H1 (cell line): ENCODE data around the gene SLC35G4. TPM values are rescaled to one million over a fixed set of nuclear protein-coding genes. Genes with fewer than 3 reads are reported as not detected.

Experiments used
- CTCF ChIA-PET: fragments of 300-600 bp; sonication (Branson Sonifier 250); formaldehyde crosslinking; loops from one replicate; lab custom pipeline; 2021; ENCODE audit not compliant: partially characterized antibody; lab: Charles Lee
- POLR2A ChIA-PET: fragments of 300-600 bp; sonication (Branson Sonifier 250); formaldehyde crosslinking; loops from one replicate; lab custom pipeline; 2021; ENCODE audit warnings: inconsistent platforms; ENCODE audit not compliant: partially characterized antibody; lab: Charles Lee
- DNase-seq, 2 experiments: peaks; one replicate each; pipeline versions ENCODE4 v3.0.0 to v3.0.0-alpha.2; 2010 to 2022; ENCODE audit warnings: low spot score in 2 of 2, low read depth in 1 of 2, mixed read lengths in 1 of 2
- FAIRE-seq: peaks from 2 replicates; lab custom pipeline; 2011; peaks lifted over from hg19 to GRCh38; lab: Jason Lieb, UNC
- H2AFZ ChIP-seq: 2 replicates; pipeline ENCODE4 v1.8.1; 2012; ENCODE audit warnings: low read length, inconsistent platforms
- H2AK5ac ChIP-seq: 2 replicates; pipeline ENCODE4 v1.6.1; 2013; ENCODE audit warnings: low read depth, low read length
- H2BK120ac ChIP-seq: replicated peaks from 2 replicates; pipeline ENCODE3; 2013; ENCODE audit warnings: low read depth, low read length, inconsistent platforms
- H2BK12ac ChIP-seq: 2 replicates; pipeline ENCODE4 v1.6.1; 2013; ENCODE audit warnings: low read depth, low read length
- H2BK15ac ChIP-seq: 2 replicates; pipeline ENCODE4 v1.6.1; 2013; ENCODE audit warnings: low read length
- H2BK20ac ChIP-seq: 2 replicates; pipeline ENCODE4 v1.6.1; 2013; ENCODE audit warnings: low read length
- H2BK5ac ChIP-seq: 2 replicates; pipeline ENCODE4 v1.6.1; 2013; ENCODE audit warnings: low read depth, low read length
- H3K14ac ChIP-seq: 2 replicates; pipeline ENCODE4 v1.6.1; 2013; ENCODE audit warnings: inconsistent platforms; ENCODE audit not compliant: insufficient read length
- H3K18ac ChIP-seq: 2 replicates; pipeline ENCODE4 v1.6.1; 2013; ENCODE audit warnings: low read length; ENCODE audit errors: extremely low read depth
- H3K23ac ChIP-seq: 2 replicates; pipeline ENCODE4 v1.6.1; 2013; ENCODE audit warnings: inconsistent platforms; ENCODE audit not compliant: insufficient read length
- H3K23me2 ChIP-seq: 2 replicates; pipeline ENCODE4 v1.6.1; 2013; ENCODE audit warnings: low read depth, low read length
- H3K27ac ChIP-seq: 2 replicates; pipeline ENCODE4 v1.6.1; 2011; ENCODE audit warnings: low read depth, low read length, inconsistent platforms
- H3K27me3 ChIP-seq, 4 experiments: replicated peaks in 1 of 4; 1 replicate in 1 of 4; 2 replicates in 3 of 4; pipeline versions ENCODE4 v1.6.1 to v1.8.1; 2011 to 2013; ENCODE audit warnings: low read length in 3 of 4, mild to moderate bottlenecking in 3 of 4, inconsistent platforms in 2 of 4, mixed read lengths in 2 of 4, moderate library complexity in 1 of 4; ENCODE audit not compliant: control insufficient read depth in 3 of 4, insufficient read depth in 3 of 4; ENCODE audit errors: extremely low read depth in 1 of 4
- H3K36me3 ChIP-seq, 4 experiments: 2 replicates each; pipeline versions ENCODE4 v1.6.1 to v1.8.1; 2011 to 2013; ENCODE audit warnings: mild to moderate bottlenecking in 4 of 4, low read length in 3 of 4, moderate library complexity in 2 of 4, control low read depth in 1 of 4, inconsistent platforms in 1 of 4; ENCODE audit not compliant: insufficient read depth in 4 of 4, control insufficient read depth in 2 of 4
- H3K4ac ChIP-seq: replicated peaks from 2 replicates; pipeline ENCODE3; 2013; ENCODE audit warnings: low read length, low read depth, mixed read lengths, inconsistent platforms; ENCODE audit not compliant: insufficient read length
- H3K4me1 ChIP-seq, 4 experiments: replicated peaks in 1 of 4; 1 replicate in 1 of 4; 2 replicates in 3 of 4; pipeline versions ENCODE4 v1.6.1 to v1.8.1; 2011 to 2013; ENCODE audit warnings: low read length in 3 of 4, inconsistent platforms in 2 of 4, mixed read lengths in 1 of 4; ENCODE audit not compliant: insufficient read depth in 4 of 4, control insufficient read depth in 3 of 4
- H3K4me2 ChIP-seq, 2 experiments: 2 replicates each; pipeline versions ENCODE4 v1.6.1 to v1.8.1; 2011 to 2013; ENCODE audit warnings: low read depth in 2 of 2, low read length in 2 of 2, control low read depth in 1 of 2, inconsistent platforms in 1 of 2, mild to moderate bottlenecking in 1 of 2; ENCODE audit not compliant: insufficient read depth in 1 of 2
- H3K4me3 ChIP-seq, 4 experiments: fragments of 200-600, 300-600 bp in 1 of 4; sonication (generic), shearing (Covaris generic), sonication (Bioruptor Twin) in 1 of 4; 2 replicates each; pipeline versions ENCODE4 v1.5.1 to v1.8.1; 2011 to 2016; ENCODE audit warnings: low read length in 4 of 4, low read depth in 3 of 4, control low read depth in 2 of 4, inconsistent platforms in 2 of 4, mild to moderate bottlenecking in 2 of 4, mixed read lengths in 1 of 4, moderate library complexity in 1 of 4; ENCODE audit not compliant: insufficient read depth in 2 of 4; ENCODE audit errors: extremely low read depth in 1 of 4
- H3K56ac ChIP-seq: replicated peaks from 2 replicates; pipeline ENCODE3; 2013; ENCODE audit warnings: low read depth, mild to moderate bottlenecking, mixed read lengths, low read length, inconsistent platforms; ENCODE audit not compliant: insufficient read length
- H3K79me1 ChIP-seq: 2 replicates; pipeline ENCODE4 v1.6.1; 2013; ENCODE audit warnings: low read depth, low read length, control low read depth
- H3K79me2 ChIP-seq, 2 experiments: 2 replicates each; pipeline versions ENCODE4 v1.6.1 to v1.8.1; 2012 to 2013; ENCODE audit warnings: low read length in 2 of 2, mild to moderate bottlenecking in 2 of 2, inconsistent platforms in 1 of 2; ENCODE audit not compliant: insufficient read depth in 2 of 2, control insufficient read depth in 1 of 2
- H3K9ac ChIP-seq, 4 experiments: replicated peaks in 1 of 4; 1 replicate in 1 of 4; 2 replicates in 3 of 4; pipeline versions ENCODE4 v1.6.1 to v1.8.1; 2011 to 2013; ENCODE audit warnings: low read depth in 3 of 4, low read length in 3 of 4, control low read depth in 2 of 4, mild to moderate bottlenecking in 2 of 4, moderate library complexity in 2 of 4, inconsistent platforms in 1 of 4; ENCODE audit errors: extremely low read depth in 1 of 4
- H3K9me3 ChIP-seq, 2 experiments: 2 replicates each; pipeline versions ENCODE4 v1.6.1 to v1.8.1; 2012 to 2013; ENCODE audit warnings: mild to moderate bottlenecking in 2 of 2, moderate library complexity in 2 of 2, control low read depth in 1 of 2, inconsistent platforms in 1 of 2, low read depth in 1 of 2, low read length in 1 of 2, mixed read lengths in 1 of 2; ENCODE audit not compliant: insufficient read depth in 2 of 2
- H4K20me1 ChIP-seq, 2 experiments: replicated peaks in 1 of 2; 2 replicates each; pipeline versions ENCODE3 to v1.8.1; 2011 to 2013; ENCODE audit warnings: inconsistent platforms in 2 of 2, low read length in 2 of 2, mild to moderate bottlenecking in 1 of 2; ENCODE audit not compliant: insufficient read depth in 2 of 2, control insufficient read depth in 1 of 2
- H4K5ac ChIP-seq: 2 replicates; pipeline ENCODE4 v1.6.1; 2013; ENCODE audit warnings: low read length, low read depth, mixed read lengths, inconsistent platforms; ENCODE audit not compliant: insufficient read length
- H4K8ac ChIP-seq: 2 replicates; pipeline ENCODE4 v1.8.0; 2013; ENCODE audit warnings: mild to moderate bottlenecking, moderate library complexity, low read length, inconsistent platforms; ENCODE audit not compliant: insufficient read depth; ENCODE audit errors: extremely low read depth
- H4K91ac ChIP-seq: replicated peaks from 2 replicates; pipeline ENCODE3; 2013; ENCODE audit warnings: low read length, mixed read lengths, inconsistent platforms; ENCODE audit not compliant: insufficient read length
- BRCA1 ChIP-seq: IDR thresholded peaks from 2 replicates; pipeline ENCODE4 v1.6.1; 2012; ENCODE audit warnings: low read depth, low read length, improper control_type of control experiment
- CHD2 ChIP-seq: IDR thresholded peaks from 2 replicates; pipeline ENCODE4 v1.6.1; 2012; ENCODE audit warnings: low read length, improper control_type of control experiment
- E2F6 ChIP-seq: IDR thresholded peaks from 2 replicates; pipeline ENCODE4 v1.6.1; 2012; ENCODE audit warnings: inconsistent platforms
- HDAC6 ChIP-seq: IDR thresholded peaks from one replicate; pipeline ENCODE4 v1.7.1; 2012; ENCODE audit warnings: low read depth, mild to moderate bottlenecking, inconsistent platforms, low read length, moderate library complexity
- JUN ChIP-seq: IDR thresholded peaks from 2 replicates; pipeline ENCODE4 v1.6.1; 2011; ENCODE audit warnings: low read depth, mild to moderate bottlenecking, improper control_type of control experiment, low read length
- MAX ChIP-seq: IDR thresholded peaks from 2 replicates; pipeline ENCODE4 v1.6.1; 2012; ENCODE audit warnings: inconsistent platforms
- POLR2A ChIP-seq, 2 experiments: IDR thresholded peaks; 1 replicate in 1 of 2; 2 replicates in 1 of 2; pipeline ENCODE4 v1.6.1; 2011; ENCODE audit warnings: low read depth in 2 of 2, low read length in 2 of 2, mild to moderate bottlenecking in 2 of 2; ENCODE audit errors: control extremely low read depth in 1 of 2
- RNF2 ChIP-seq: fragments of 200-900, 300-1000 bp; sonication (generic); IDR thresholded peaks from 2 replicates; pipeline ENCODE4 v1.7.1; 2016; ENCODE audit warnings: borderline replicate concordance, low read depth, mild to moderate bottlenecking, antibody characterized with exemption, low read length; ENCODE audit not compliant: poor library complexity, severe bottlenecking; ENCODE audit errors: missing control alignments
- YY1 ChIP-seq: IDR thresholded peaks from 2 replicates; pipeline ENCODE4 v1.6.1; 2011; ENCODE audit warnings: low read depth, mild to moderate bottlenecking, low read length
- WGBS, 2 experiments: shearing (Covaris generic) in 1 of 2; methylation state at CpG; one replicate each; pipeline versions ENCODE4 v1.1.6 to v1.1.7; 2013 to 2015; ENCODE audit warnings: low lambda C conversion rate in 2 of 2, mixed read lengths in 2 of 2, inconsistent platforms in 1 of 2, low coverage in 1 of 2, missing lambda C conversion rate in 1 of 2; ENCODE audit not compliant: insufficient replicate concordance in 2 of 2, insufficient coverage in 1 of 2, insufficient read length in 1 of 2; ENCODE audit errors: extremely low coverage in 1 of 2, missing lambda C conversion rate in 1 of 2; 5-methylcytosine and 5-hydroxymethylcytosine counted together
- polyA plus RNA-seq, 7 experiments: library from polyadenylated mRNA; depleted of rRNA in 3 of 7; stranded (reverse) in 5 of 7; unstranded in 2 of 7; fragments of >200 nt in 5 of 7; fragments of 200-250 nt in 2 of 7; gene quantifications; 1 replicate in 5 of 7; 2 replicates in 1 of 7; 4 replicates in 1 of 7; pipeline versions ENCODE4 v1.2.1 to v1.2.3, GENCODE V29; 2011 to 2013; ENCODE audit warnings: missing spikeins in 2 of 7, mixed read lengths in 2 of 7
- total RNA-seq: library from RNA; stranded (reverse); fragmentation: NEBNext Ultra II Directional; extraction: Animal tissue kit (Norgen Biotek cat#: 25700); gene quantifications from 2 replicates; pipeline ENCODE4 v1.2.1, GENCODE V29; 2021
- TF ChIP-seq, protein P1 (sequence below), 3 experiments: IDR thresholded peaks; 1 replicate in 2 of 3; 2 replicates in 1 of 3; pipeline versions ENCODE4 v1.5.1 to v1.6.1; 2011; ENCODE audit warnings: low read length in 3 of 3, mild to moderate bottlenecking in 3 of 3, inconsistent platforms in 2 of 3, low read depth in 1 of 3, moderate library complexity in 1 of 3; ENCODE audit not compliant: insufficient read depth in 1 of 3; ENCODE audit errors: control extremely low read depth in 1 of 3

The SLC35G4 gene
- total and polyA plus RNA-seq, 2 of the 8 experiments (the other 6 are each of a cell fraction or from before 2014, with no cell fraction given): not detected

DNA sequence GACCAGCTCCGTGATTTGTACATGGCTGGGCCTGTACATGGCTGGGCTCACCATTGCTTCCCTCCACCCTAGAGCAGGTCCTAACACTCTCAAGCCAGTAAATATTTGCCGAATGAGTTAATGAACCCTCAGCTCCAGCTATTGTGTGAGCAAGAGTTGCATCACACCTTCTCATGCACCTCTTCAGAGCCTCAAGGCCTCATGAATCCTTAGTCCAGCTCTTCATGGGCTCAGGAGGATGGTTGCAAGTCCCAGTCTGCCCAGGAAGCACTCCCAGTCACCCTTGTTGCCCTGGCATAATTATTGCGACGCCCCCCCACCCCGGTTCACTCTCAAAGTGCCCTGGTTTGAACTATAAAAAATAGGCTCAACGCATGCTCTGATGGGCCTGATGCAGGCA lies 49.6 kb downstream of the SLC35G4 start:
- Histone ChIP-seq H4K8ac (no peak overlapping the region), H3K23me2 (no peaks in the 10 kb centered on the region; the same call in 1 of the 2 replicates), H2AFZ (no peak overlapping the region; the same call in 1 of the 2 replicates), H2BK20ac (no peak overlapping the region), H3K14ac (no peak overlapping the region), H2BK5ac (no peak overlapping the region), H2AK5ac (no peak overlapping the region), H3K27me3 (peaks cover 0 to 8% (median 3%) of the 10 kb centered on the region in 4 experiments; a peak in 4 of 7 replicates), H3K9me3 (no peaks in the 10 kb centered on the region), H3K27ac (no peak overlapping the region), H4K5ac (no peak overlapping the region), H3K9ac (no peak overlapping the region), H3K36me3 (no peaks in the 10 kb centered on the region), H2BK15ac (no peak overlapping the region), H3K23ac (no peak overlapping the region), H3K56ac (no peak overlapping the region), H3K4me3 (no peak overlapping the region), H3K4me2 (no peak overlapping the region), H2BK12ac (no peak overlapping the region), H3K79me2 (no peaks in the 10 kb centered on the region), H4K91ac (no peak overlapping the region), H3K4me1 (no peaks in the 10 kb centered on the region), H3K79me1 (no peaks in the 10 kb centered on the region), H3K4ac (no peak overlapping the region), H4K20me1 (no peaks in the 10 kb centered on the region), H3K18ac (no peak overlapping the region), H2BK120ac (no peak overlapping the region)
- DNase-seq (no peak), FAIRE-seq (no peak)
- POLR2A ChIA-PET: no interaction called here
- 90% methylated on average over 6 of the region's 6 CpGs; no CpG with 5 or more reads in 1 of the 2 experiments for WGBS, 2 experiments
- CTCF ChIA-PET: interaction anchor here (0.7 to 7.7 kb wide), 3 partner anchors 13 to 82 kb away, joined by 3 to 109 read pairs (median 30); no protein-coding TSS in a partner anchor
- no peak for TF ChIP-seq BRCA1
- no peak for TF ChIP-seq RNF2
- TF ChIP-seq E2F6: no peak
- TF ChIP-seq POLR2A (IDR thresholded peaks at IDR 0.05; ENCODE audit: control extremely low read depth in 1 of 2, low read depth in 2 of 2, low read length in 2 of 2): no peak
- no peak for TF ChIP-seq CHD2
- TF ChIP-seq, protein P1, sequence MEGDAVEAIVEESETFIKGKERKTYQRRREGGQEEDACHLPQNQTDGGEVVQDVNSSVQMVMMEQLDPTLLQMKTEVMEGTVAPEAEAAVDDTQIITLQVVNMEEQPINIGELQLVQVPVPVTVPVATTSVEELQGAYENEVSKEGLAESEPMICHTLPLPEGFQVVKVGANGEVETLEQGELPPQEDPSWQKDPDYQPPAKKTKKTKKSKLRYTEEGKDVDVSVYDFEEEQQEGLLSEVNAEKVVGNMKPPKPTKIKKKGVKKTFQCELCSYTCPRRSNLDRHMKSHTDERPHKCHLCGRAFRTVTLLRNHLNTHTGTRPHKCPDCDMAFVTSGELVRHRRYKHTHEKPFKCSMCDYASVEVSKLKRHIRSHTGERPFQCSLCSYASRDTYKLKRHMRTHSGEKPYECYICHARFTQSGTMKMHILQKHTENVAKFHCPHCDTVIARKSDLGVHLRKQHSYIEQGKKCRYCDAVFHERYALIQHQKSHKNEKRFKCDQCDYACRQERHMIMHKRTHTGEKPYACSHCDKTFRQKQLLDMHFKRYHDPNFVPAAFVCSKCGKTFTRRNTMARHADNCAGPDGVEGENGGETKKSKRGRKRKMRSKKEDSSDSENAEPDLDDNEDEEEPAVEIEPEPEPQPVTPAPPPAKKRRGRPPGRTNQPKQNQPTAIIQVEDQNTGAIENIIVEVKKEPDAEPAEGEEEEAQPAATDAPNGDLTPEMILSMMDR (IDR thresholded peaks at IDR 0.05; ENCODE audit: control extremely low read depth in 1 of 3, insufficient read depth in 1 of 3, low read depth in 1 of 3, low read length in 3 of 3): no peak
- no peak for TF ChIP-seq HDAC6
- no peak for TF ChIP-seq JUN
- no peak for TF ChIP-seq YY1
- TF ChIP-seq MAX: no peak
